NCI-H128 (cell line): ENCODE results near the gene MARS1.
A peak's percentile ranks its signal among the peaks of the same experiment; 100 is the strongest.
"Not testable (repeated sequence)": the region's sequence is repeated elsewhere in the genome, so short reads cannot be mapped to it uniquely, and the experiment has no call there.

Experiments
- DNase-seq: peaks from one replicate; lab custom pipeline; 2025; ENCODE audit not compliant: unreplicated experiment; lab: John Stamatoyannopoulos, UW

Gene MARS1

DNA sequence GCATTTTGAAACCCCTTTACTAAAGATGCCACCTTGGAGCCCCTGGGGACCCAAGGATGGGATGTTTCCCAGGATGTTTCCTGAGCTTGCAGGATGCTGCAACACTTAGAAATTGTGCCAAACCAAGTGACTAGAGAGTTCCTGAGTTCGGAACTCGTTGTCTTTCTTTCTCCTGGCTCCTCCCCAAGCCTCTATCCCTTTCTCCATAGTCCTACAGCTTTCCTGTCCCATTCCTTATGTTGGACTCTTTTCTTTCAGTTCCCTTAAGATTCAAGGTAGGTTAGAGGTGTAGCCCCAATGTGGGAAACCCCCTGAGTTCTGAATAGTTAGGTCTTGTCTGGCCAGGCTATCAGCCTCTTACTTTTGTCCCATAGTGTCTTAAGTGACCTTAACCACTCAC, 60.6 kb downstream of the MARS1 start:
- DNase-seq = no peak

DNA sequence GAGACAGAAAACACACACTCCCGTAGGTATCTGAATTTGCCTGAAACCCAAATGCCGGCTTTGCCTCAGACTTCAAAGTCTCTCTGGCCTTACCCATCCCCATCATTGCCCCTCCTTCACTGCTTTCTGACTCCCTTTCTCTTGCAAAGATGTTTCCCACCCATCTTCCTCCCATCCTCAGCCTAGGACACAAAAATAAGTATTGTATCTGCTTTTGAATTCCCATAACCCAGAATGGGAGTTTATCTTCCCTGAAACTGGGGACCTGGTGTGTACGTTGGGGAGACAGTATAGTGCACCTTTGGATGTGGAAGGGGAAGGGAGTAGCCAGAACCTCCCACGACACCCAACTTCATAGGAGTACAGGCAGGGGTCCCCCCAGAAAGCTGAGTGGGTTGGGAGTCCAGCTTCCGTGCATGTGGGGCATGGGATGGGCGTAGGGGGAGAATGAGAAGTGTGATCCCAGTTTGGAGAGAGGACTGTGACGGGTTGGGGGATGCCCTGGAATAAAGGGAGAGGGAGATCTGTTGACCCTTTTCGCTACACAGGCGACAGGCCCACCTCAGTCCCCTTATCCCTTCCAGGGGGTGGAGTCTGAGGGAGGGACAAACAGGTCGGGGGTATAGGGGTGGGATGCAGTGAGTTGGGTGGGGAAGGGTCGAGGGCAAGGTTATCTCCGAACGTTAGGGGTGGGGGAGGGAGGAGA, 61.5 kb downstream of the MARS1 start:
- DNase-seq = no peak

DNA sequence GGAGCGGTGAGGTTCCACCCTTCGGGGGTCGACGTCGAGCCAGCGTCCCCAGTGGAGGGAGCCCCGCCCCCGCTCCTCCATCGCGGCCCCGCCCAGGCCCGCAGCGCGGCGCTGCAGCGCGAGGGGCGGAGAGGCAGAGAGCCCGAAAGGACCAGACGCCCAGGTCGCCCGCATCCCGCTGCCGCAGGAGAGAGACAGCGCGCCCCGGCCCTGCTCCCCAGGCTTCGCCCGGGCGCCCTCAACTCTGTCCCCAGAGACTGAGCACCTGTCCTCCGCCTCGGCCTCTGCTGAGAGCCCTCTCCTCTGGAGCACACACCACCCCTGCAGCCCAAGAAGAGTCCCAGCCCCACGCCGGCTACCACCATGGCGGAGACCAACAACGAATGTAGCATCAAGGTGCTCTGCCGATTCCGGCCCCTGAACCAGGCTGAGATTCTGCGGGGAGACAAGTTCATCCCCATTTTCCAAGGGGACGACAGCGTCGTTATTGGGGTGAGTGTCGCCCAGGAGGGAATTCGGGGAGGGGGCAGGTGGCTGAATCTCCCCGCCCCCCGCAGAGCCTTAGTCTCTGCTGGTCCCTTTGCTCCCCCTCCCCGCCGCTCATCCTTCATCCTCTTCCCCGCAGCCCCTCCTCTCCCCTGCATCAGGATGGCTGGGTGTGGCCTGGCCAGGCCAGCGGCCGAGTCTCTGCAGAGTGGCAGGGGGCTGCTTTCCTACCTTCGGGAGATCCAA, 62.2 kb downstream of the MARS1 start, which contains the start of gene KIF5A:
TSS of gene KIF5A (plus strand) at position 136 of the 732 bp plus-strand sequence. CDS start at position 364, 228 bp downstream.
- peak; percentile 57 for DNase-seq

DNA sequence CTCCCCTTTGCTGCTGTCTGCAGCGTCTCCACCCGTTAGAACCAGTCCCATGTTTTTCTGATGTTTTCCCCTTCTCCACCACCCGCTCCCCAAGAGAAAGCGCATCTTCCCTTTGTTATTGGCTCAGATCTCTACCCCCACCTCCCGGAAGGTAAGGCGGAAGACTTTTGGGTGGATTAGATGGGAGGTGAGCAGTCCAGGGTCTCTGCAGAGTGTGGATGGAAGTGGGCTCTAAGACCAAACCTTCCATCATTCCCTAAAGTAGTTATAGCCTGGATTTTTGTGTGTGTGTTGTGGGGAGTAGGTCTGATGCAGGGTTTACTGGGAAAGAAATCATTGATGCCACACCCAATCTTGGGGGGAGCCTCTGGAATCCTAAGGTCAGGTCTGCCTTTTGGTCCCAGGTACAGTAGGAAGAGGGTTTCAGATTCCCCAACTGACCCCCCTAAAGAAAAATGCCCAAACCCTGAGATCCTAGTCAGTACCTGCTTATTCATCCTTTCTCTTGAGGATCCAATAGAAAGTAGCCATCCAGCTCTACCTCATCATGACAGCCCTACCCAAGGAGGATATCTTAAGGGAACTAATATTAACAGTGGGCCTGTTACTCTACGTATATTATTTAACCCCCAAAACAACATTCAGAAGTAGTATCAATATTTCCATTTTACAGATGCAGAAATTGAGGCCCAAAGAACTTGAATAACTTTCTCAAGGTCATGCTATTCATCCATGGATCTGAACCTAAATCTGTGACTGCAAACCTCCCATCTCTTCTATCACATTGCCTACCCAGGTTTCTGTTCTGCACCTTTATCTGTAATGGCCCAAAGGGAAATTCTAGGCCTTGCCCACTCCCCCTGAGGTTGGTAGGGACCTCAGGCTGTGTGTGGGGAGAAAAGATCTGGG, 63.0 kb downstream of the MARS1 start:
- DNase-seq = no peak

DNA sequence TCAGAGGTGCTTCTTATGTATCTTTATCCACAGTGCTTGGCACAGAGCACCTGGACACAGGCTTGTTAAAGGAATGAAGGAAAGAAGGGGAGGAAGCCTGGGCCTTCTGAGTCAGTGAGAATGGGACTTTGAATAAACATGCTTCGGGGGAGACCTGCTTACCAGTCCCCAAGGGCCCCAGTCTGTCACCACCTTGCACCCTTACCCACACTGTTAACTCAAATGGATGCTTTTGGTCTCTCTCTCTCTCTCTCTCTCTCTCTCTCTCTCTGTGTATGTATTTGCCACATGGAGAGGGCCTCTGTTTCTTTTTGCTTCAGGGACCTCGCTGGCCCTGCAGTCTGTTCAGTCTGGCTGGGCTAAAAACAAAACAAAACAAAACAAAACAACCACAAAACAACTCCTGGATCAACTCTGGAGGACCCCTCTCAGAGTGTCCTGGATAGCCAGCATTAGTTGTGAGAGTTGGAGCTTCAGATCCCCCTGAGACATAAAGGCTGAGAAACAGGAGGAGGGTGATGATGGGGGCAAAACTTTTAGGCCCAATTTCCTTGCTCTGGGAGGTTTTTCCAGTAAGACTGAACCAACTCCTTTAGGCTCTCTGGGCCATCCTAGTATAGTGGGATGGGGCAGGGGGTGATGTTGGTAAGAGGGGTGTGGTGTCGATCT, 63.9 kb downstream of the MARS1 start:
- no peak for DNase-seq

DNA sequence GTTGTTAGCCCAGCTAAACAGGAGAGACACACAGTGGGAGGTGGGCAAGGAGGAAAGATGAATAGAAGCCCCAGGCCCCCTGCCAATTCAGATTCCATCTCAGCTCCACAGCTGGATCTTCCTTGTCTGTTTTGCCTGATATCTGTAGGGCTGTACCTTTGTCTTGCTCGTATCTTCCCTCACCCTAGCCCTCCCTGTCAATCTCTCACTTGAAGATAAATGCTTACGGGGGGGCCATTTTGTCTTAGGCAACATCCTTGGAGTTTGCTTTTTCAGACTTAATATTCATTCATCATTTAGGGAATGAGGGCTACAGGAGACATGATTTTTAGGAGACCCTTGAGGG, 64.4 kb downstream of the MARS1 start:
- no peak for DNase-seq

DNA sequence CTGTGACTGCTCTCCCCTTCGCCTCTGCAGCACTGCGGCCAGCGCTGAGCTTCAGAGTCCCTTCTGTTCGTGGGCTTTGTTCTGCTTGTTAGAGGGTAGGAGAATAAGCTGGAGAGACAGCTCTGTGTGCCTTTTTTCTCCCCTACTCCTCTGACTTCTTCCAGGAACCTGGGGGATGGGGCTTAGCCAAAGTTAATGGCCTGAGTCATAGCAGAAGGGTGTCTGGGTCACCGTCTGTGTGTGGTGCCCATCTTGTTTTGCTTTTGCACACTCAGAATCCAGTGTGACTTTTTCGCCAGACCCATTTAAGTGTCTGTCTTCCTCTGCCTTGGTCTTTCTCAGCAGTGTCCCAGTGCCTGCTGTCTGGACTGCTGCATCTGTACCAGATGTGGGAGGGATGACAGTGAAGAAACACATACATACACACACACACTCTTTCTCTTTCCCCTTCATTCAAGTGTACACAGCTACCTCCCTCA, 65.0 kb downstream of the MARS1 start:
- DNase-seq = no peak

DNA sequence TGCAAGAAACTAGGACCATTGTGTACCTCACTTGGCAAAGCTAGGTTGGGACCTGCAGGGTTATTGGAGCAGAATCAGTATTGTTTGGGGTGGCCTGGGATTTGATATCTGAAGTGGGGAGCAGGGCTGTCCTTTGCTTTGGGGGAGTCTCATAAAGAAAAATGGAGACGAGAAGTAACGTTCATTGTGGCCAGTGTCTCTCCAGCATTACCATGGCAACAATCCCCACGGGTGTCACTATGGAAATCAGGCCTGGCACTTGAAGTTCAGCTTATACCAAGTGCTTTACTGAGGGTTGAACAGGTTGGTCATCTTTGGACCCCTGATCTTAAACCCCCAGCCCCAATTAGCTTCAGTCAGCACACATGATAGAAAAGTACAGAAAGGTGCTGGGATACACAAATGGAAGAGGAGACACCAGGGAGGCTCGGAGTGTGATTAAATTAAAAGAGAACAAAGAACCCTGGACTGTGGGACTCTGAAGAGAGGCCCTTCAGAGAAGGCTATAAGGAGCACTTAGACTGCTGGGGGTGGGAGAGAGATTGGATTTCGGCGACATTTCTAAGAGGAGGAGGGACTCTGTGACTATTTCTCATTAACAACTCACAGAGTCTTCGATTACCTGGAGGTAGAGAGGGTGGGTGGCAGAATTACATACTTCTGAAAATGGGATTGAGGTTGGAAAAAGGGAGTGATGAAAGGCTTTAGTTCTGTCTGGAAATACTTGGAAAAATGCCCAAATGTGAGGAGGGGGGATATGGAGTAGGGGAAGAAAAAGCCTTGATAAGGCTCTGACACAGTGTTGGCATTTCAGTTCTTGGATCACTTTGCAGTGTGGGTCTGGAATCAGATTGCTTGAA, 65.7 kb downstream of the MARS1 start:
- DNase-seq = peak; percentile 46

DNA sequence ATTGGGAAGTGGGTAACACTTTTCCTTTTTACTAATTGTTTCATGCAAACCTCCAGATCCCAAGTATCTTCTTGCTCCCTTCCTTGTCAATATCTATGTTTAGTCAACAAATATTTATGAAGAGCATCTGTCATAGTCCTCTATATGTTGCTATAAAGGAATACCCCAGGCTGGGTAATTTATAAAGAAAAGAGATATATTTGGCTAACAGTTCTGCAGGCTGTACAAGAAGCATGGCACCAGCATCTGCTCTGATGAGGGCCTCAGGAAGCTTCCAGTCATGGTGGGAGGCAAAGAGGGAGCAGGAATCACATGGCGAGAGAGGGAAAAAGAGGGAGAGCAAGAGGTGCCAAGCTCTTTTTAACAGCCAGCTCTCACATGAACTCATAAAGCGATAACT, 66.6 kb downstream of the MARS1 start:
- no peak for DNase-seq

DNA sequence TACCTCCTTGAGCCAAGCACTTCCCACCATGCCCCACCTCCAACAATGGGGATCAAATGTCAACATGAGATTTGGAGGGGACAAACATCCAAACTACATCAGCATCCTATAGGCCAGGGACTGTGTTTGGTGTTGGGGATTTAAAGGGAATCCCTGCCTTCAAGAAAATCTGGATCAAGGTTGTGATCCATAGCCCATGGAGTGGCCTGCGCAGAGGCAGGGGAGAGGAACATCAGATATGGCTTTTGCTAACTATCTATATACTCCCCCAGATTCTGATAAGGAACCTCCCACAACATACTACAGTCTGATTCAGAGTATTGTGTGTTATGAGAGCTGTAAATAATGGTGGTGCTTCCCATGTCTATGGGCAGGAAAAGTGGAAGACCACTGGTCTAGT, 67.0 kb downstream of the MARS1 start:
- DNase-seq = no peak

DNA sequence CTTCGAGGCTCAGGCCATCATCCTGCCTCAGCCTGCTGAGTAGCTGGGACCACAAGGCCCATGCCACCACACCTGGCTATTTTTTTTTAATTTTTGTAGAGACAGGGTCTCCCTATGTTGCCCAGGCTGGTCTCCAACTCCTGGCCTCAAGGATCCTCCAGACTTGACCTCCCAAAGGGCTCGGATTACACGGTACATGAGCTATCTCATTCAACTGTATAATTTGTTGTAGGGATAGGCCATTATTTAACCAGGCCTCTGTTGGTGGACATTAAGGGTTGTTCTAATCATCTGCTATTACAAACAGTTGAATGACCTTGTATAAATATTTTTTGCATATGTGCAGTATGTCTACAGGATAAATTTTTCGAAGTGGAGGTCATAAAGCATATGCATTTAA, 71.0 kb downstream of the MARS1 start:
- no peak for DNase-seq

DNA sequence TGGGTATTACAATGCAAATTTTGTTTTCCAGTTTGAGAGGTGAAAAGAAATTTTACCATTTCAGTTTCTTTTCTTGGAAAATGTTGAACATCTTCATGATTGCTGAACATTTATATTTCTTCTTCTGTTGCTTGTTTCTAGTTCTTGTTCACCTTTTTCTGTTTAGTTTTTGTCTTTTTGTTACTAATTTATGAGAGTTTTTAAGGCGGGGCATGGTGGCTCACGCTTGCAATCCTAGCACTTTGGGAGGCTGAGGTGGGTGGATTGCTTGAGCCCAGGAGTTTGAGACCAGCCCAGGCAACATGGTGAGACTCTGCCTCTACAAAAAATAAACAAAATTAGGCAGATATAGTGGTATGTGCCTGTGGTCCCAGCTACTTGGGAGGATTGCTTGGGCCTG, 72.6 kb downstream of the MARS1 start:
- DNase-seq = no peak

DNA sequence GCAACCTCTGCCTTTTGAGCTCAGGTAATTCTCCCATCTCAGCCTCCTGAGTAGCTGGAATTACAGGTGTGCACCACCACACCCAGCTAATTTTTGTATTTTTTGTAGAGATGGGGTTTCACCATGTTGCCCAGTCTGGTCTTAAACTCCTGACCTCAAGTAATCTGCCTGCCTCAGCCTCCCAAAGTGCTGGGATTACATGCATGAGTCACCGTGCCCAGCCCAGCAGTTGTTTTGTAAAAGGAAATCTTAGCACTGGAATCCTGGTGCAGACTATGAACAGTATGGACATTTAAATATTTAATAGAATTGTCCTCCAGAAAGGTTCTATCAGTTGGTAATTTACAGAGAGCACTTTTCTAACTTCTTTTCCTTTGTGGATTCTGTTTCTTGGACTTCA, 73.2 kb downstream of the MARS1 start:
- not testable (repeated sequence) for DNase-seq

DNA sequence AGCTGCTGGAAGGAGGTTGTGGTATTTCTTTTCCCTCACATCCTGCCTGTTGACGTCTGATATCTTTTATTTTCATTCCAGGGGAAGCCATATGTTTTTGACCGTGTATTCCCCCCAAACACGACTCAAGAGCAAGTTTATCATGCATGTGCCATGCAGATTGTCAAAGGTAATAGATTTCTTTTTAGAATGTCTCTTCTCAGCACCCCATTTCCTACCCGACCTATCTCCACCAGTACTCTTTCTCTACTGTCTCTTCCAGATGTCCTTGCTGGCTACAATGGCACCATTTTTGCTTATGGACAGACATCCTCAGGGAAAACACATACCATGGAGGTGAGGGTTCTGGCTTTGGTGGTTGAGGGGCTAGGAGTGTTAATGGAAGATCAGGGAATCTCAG, 75.5 kb downstream of the MARS1 start:
- no peak for DNase-seq

DNA sequence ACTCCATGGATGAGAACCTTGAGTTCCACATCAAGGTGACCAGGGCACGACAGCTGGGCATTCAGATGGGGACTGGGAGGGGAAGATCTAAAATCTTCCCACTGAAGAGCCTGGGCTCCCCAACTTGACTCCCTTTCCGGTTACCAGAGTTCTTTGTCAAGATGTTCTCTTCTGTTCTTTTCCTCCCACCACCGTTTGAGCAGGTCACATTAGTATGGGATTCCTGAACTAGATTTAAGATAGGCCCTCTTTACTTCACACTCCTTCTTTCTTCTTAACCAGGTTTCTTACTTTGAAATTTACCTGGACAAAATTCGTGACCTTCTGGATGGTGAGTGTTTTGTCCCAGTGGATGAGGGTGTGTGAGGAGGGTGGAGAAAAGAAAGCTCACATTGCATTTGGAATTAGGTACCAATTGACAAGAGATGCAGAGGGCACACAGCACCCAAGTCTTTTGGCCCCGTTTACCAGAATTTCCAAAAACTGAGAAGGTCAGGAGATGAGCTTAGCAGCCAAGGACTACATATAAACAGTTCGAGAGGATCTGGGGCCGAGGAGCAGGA, 76.4 kb downstream of the MARS1 start:
- DNase-seq = no peak
